ENCODE results near the gene PRPF40B.

PRPF40B gene

DNA sequence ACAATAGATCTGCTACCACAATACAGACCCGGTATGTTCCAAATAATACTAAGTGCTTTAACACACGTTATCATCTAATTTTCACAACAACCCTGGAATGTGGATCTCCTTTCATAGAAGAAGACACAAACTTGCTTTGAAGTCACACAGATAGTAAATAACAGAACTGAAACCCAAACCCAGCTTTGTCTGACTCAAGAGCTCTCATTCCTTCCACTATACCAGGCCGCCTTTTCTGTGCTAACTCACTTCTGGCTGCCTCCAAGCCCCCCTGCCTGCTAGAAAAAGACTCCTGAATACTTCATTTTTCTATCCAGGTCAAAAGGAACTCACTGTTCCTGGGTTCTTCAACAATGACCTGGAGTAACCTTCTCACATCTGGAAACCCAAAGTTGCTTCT is 37.8 kb downstream of the PRPF40B start:
- DNase-seq (ENCODE audit: low spot score), result no peak

- no peak for DNase-seq (ENCODE audit: low spot score)
These were observed 38.4 kb downstream of the PRPF40B start for GRCh38 chr12:49661746-49662145.

DNA sequence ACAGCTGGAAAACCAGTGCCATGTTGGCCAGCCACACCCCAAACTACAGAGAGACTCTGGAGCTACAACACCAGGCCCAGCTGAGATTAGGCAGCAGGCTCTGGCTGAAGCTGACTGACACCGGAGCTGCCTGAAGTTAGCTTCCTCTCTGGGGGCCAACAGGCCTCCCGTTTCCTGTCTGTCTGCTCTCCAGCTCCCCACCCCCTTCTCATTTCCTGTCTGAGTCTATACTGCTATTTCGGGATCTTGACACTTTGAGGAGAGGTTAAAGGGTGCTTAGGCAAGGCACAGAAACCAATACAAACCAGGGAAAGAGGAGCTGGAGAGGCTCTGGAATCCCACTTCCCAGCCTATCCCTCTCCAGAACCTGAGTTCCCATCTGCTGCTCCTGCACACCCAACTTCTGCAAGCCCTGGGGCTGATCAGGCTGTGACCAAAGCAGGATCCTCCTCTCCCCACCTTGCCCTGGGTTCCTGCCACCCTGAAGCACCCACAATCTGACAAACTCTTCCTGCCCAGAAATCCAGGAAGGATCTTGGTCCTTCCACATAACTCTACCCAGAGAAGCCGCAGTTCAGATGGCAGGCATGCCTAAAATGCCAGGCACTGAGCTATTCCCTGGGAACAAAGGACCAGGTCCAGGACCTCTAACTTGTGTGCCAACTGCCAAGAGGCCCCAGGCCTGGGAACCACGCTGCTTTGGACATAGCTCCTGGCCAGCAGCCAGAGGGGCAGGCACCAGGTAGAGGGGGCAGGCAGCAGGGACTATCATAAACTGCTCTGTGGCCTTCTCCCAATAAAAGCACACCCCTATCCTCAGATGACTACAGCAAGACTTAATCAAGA is 39.9 kb downstream of the PRPF40B start:
- DNase-seq (ENCODE audit: low spot score), result peak; percentile 89

GRCh38 chr12:49664167-49664566 is 40.8 kb downstream of the PRPF40B start:
- DNase-seq (ENCODE audit: low spot score), result no peak

DNA sequence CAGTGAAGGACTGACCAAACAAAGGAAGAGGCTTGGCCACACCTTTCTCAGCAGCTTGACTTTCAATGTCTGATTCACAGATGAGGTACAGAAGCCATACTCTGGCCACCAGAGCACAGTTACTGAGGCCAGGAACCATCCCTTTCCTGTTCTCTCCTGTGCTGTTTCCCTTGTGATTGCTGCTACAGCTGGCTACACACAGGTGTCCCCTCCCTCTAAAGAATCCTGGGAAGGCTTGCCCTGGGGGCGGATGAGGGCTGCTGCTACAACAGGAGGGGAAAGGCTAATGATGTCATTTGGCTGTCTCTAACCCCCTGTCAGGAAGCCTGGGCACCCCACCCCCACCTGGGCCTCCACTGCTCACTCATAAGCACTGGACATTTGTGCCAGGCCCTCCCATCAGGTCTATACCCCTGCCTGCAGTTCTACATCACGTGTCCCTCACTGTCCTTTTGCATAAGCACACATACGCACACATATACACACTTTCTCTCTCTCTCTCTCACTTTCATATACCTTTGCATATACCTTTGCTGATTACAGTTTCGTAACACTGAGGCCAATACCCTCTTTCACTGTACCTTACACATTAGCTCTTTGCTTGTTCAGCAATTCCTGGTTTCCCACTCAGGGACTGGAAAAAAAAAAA is 41.4 kb downstream of the PRPF40B start:
- DNase-seq (ENCODE audit: low spot score), result peak; percentile 62

GRCh38 chr12:49665384-49665783 is 42.0 kb downstream of the PRPF40B start:
- no peak for DNase-seq (ENCODE audit: low spot score)

GRCh38 chr12:49666176-49666575 is 42.8 kb downstream of the PRPF40B start:
- DNase-seq (ENCODE audit: low spot score), result no peak

DNA sequence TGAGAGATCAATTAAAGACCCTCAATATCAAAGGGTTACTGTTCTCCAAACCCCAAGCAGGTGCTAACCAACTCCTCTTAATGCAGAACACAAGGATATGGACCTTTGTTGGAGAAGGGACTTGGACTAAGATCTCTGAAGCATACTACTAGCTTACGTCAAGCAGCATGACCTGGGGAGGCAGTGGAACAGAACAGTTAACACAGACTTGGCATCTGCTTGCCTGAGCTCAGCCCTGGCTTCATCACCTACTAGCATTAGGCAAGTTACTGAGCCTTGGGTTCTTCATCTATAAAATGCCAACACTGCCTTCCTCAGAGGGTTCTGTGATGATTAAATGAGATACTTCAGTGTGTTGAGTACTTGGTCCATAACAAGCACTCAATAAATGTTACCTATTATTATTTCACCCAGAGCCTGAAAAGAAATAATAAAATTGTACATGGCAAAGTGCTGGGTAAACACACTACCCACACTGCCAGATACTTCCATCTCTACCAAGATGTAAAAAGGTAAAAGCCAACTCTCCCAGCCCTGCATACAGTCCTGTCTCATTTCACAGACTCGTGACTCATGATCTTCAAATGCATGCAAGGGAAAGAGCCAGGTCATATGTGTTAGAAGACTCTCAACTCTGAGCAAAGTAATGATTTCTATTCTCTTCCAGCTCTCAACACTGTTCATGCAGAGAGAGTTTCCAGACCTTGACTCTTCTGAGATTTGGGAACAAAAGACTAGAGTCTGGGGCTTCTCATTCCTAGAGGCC is 44.1 kb downstream of the PRPF40B start:
- DNase-seq (ENCODE audit: low spot score), result no peak

- no peak for DNase-seq (ENCODE audit: low spot score)
These were observed 46.4 kb downstream of the PRPF40B start for GRCh38 chr12:49669796-49670195.

- DNase-seq (ENCODE audit: low spot score), result peak; percentile 68
These were observed 47.8 kb downstream of the PRPF40B start for GRCh38 chr12:49671031-49671765.

GRCh38 chr12:49672301-49673217 is 49.2 kb downstream of the PRPF40B start:
- no peak for DNase-seq (ENCODE audit: low spot score)

DNA sequence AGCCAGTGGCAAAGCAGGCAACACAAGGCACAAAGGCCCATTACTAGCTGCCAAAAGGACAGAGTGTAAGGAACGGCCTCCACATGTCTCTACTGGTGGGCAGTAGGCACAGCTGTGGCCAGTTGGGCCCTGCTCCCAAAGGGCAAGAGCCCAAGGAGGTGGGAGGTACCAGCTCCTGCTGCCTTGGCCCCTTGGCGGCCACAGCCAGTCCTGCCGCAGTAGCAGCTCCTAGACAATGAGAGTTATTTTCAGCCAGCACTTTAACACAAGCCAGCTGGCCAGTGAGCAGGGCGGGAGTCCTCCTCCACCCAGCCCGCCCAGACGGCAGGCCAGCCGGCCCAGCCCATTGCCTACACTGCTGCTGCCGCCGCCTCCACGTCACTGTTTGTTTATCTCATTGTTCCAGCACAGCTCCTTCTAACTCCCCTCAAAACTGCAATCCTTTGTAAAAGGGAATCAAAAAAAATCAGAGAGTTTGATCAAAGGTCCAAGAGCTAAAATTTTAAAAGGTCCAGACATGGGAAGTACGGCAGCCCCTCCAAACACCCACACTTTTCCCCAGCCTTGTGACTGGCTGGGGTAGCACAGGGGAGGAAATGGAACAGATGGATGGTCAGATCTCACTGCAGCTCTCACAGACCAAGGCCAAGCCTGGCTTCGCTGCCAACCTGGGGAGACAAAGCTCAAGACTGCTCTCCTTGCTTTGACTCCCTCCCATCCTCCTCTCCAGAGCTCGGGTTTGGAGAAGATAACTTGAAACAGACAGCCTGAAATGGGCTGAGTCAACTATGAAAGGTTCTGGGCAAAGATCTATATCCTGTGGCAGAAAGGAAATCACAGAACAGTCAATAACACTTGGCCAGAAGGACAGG is 50.3 kb downstream of the PRPF40B start:
- DNase-seq (ENCODE audit: low spot score), result no peak

DNA sequence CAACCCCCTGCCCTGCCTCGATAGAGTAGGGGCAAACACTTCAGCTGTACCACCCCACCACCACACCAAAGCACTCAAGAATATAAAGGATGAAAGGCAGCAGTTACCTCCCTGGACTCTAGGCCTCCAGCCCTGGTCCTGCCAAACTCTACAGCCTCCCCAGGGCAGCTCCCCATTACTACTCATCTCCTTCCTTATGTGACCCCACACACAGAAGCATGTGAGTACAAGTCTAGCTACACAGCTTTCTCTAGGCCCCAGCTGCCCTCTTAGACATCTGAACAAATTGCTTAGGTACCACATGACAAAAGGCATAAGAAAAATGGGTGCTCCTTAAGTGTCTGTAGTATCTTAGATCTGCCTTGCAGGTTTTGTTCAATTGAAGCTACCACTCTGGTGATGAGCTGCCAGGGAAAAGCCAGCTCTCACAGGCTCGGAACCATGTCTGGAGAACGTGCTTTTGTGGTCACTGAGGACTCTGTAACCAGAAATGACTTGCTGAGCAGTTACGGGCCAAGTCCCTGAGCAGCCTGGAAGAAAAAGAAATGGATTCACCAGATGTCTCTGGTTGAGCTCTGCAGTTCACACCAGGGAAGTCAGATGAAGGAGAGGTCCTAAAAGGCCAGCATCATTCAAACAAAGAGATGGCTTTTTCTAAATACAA is 51.1 kb downstream of the PRPF40B start:
- DNase-seq (ENCODE audit: low spot score), result no peak

DNA sequence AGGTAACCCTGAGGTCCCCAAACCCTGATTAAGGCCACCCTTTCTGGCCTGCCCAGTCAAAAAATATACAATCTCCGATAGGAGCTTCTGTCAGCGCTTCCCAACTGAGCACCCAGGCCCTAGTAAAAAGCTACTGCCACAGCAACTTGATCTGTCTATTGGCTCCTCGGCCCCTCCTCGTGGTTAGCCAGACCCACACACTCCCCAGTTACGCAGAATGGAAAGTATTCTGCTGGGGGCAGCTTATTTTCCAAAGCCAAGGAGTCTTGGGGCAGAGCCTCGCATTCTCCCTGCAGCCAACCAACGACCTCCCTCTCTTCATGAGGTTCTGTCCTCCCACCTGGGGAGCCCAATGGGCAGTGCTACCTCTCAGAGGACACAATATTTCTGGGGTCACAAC is 51.8 kb downstream of the PRPF40B start:
- DNase-seq (ENCODE audit: low spot score), result no peak

- DNase-seq (ENCODE audit: low spot score), result no peak
These were observed 55.4 kb downstream of the PRPF40B start for GRCh38 chr12:49678711-49679110.

GRCh38 chr12:49680075-49680474 is 56.7 kb downstream of the PRPF40B start:
- no peak for DNase-seq (ENCODE audit: low spot score)

- DNase-seq (ENCODE audit: low spot score), result no peak
These were observed 60.4 kb downstream of the PRPF40B start for GRCh38 chr12:49683599-49684309.

GRCh38 chr12:49684310-49684854 is 61.0 kb downstream of the PRPF40B start:
- DNase-seq (ENCODE audit: low spot score), result no peak

GRCh38 chr12:49687941-49688340 is 64.6 kb downstream of the PRPF40B start:
- no peak for DNase-seq (ENCODE audit: low spot score)

All from germinal center (tissue), 1 donor.